ENCODE measurements around the gene TSC2.

GRCh38 chr16:2057438-2057837 lies 9.7 kb downstream of the TSC2 start:
- no peak for TF ChIP-seq CTCF (IDR thresholded peaks at IDR 0.05)
- TF ChIP-seq POLR2A (IDR thresholded peaks at IDR 0.05): no peak
- no peak for TF ChIP-seq EP300 (IDR thresholded peaks at IDR 0.05)
- TF ChIP-seq POLR2AphosphoS5 (IDR thresholded peaks at IDR 0.05): no peak
